Liver (tissue), 9 donors: ENCODE results near the gene ASF1B. TPM values are rescaled to one million over a fixed set of nuclear protein-coding genes. Genes with fewer than 3 reads are reported as not detected.

Experiments
- DNase-seq: peaks from one replicate; pipeline ENCODE4 v3.0.0-alpha.2; 2017; ENCODE audit warnings: low spot score
- H3K27ac ChIP-seq, 2 donors: one replicate each; pipeline ENCODE4 v1.7.0; 2013; ENCODE audit warnings: inconsistent platforms in 2 of 2, low read length in 2 of 2, control low read depth in 1 of 2, low read depth in 1 of 2, mild to moderate bottlenecking in 1 of 2
- H3K27me3 ChIP-seq, 4 donors: one replicate each; pipeline versions ENCODE4 v1.6.1 to v1.7.0; 2013; ENCODE audit warnings: low read length in 3 of 4, inconsistent platforms in 1 of 4, mild to moderate bottlenecking in 1 of 4, moderate library complexity in 1 of 4; ENCODE audit not compliant: control insufficient read depth in 4 of 4, insufficient read depth in 4 of 4
- H3K36me3 ChIP-seq, 4 donors: one replicate each; pipeline versions ENCODE4 v1.6.1 to v1.7.0; 2013; ENCODE audit warnings: low read length in 3 of 4, mild to moderate bottlenecking in 3 of 4, low read depth in 1 of 4, moderate library complexity in 1 of 4; ENCODE audit not compliant: control insufficient read depth in 4 of 4, insufficient read depth in 3 of 4
- H3K4me1 ChIP-seq, 4 donors: one replicate each; pipeline versions ENCODE4 v1.6.1 to v1.7.0; 2013; ENCODE audit warnings: low read length in 3 of 4, mild to moderate bottlenecking in 3 of 4, moderate library complexity in 1 of 4; ENCODE audit not compliant: control insufficient read depth in 4 of 4, insufficient read depth in 4 of 4
- H3K4me3 ChIP-seq, 3 donors: one replicate each; pipeline versions ENCODE4 v1.6.1 to v1.7.0; 2013; ENCODE audit warnings: low read length in 3 of 3, control low read depth in 1 of 3, low read depth in 1 of 3, mild to moderate bottlenecking in 1 of 3
- H3K9ac ChIP-seq, 2 donors: one replicate each; pipeline ENCODE4 v1.7.0; 2013; ENCODE audit warnings: low read length in 2 of 2, mild to moderate bottlenecking in 2 of 2, moderate library complexity in 2 of 2, control low read depth in 1 of 2, low read depth in 1 of 2
- H3K9me3 ChIP-seq, 4 donors: one replicate each; pipeline versions ENCODE4 v1.6.1 to v1.7.0; 2013; ENCODE audit warnings: low read length in 3 of 4; ENCODE audit not compliant: control insufficient read depth in 4 of 4
- CTCF ChIP-seq: fragments of 150-350 bp; IDR thresholded peaks from 2 replicates; pipeline ENCODE4 v1.5.1; 2017; ENCODE audit warnings: improper control_type of control experiment, low read depth, low read length; ENCODE audit not compliant: missing input control
- FOXA1 ChIP-seq: IDR thresholded peaks from 2 replicates; pipeline ENCODE4 v1.6.1; 2016; ENCODE audit warnings: antibody characterized with exemption
- FOXA2 ChIP-seq: IDR thresholded peaks from 2 replicates; pipeline ENCODE4 v1.6.1; 2016; ENCODE audit warnings: antibody characterized with exemption
- HNF4A ChIP-seq, 2 donors: conservative IDR thresholded peaks; 2 replicates each; pipeline ENCODE4 v1.6.1; 2016; ENCODE audit warnings: antibody characterized with exemption in 2 of 2, mild to moderate bottlenecking in 2 of 2
- HNF4G ChIP-seq: IDR thresholded peaks from 2 replicates; pipeline ENCODE4 v1.6.1; 2016; ENCODE audit warnings: antibody characterized with exemption
- JUND ChIP-seq, 2 donors: IDR thresholded peaks; 2 replicates each; pipeline ENCODE4 v1.6.1; 2016; ENCODE audit warnings: antibody characterized with exemption in 2 of 2
- MAX ChIP-seq: IDR thresholded peaks from 2 replicates; pipeline ENCODE4 v1.6.1; 2016; ENCODE audit warnings: antibody characterized with exemption
- NR2F2 ChIP-seq: IDR thresholded peaks from 2 replicates; pipeline ENCODE4 v1.6.1; 2016; ENCODE audit warnings: antibody characterized with exemption
- RAD21 ChIP-seq, 2 donors: IDR thresholded peaks; 2 replicates each; pipeline ENCODE4 v1.6.1; 2016; ENCODE audit warnings: antibody characterized with exemption in 2 of 2, mild to moderate bottlenecking in 2 of 2
- REST ChIP-seq: IDR thresholded peaks from 2 replicates; pipeline ENCODE4 v1.6.1; 2016; ENCODE audit warnings: antibody characterized with exemption, mild to moderate bottlenecking
- RXRA ChIP-seq, 2 donors: IDR thresholded peaks; 2 replicates each; pipeline ENCODE4 v1.6.1; 2017 to 2018; ENCODE audit warnings: antibody characterized with exemption in 2 of 2, mild to moderate bottlenecking in 1 of 2
- SP1 ChIP-seq: IDR thresholded peaks from 2 replicates; pipeline ENCODE4 v1.6.1; 2018; ENCODE audit warnings: antibody characterized with exemption, mild to moderate bottlenecking
- TAF1 ChIP-seq: conservative IDR thresholded peaks from 2 replicates; pipeline ENCODE4 v1.6.1; 2016; ENCODE audit warnings: antibody characterized with exemption, mild to moderate bottlenecking
- YY1 ChIP-seq: IDR thresholded peaks from 2 replicates; pipeline ENCODE4 v1.6.1; 2016; ENCODE audit warnings: antibody characterized with exemption, mild to moderate bottlenecking
- WGBS: extraction: QIAGEN DNeasy Blood & Tissue Kit; methylation state at CpG from one replicate; pipeline ENCODE4 v1.1.7; 2013; 5-methylcytosine and 5-hydroxymethylcytosine counted together
- polyA plus RNA-seq, 2 donors: library from polyadenylated mRNA; stranded (reverse) in 1 of 2; unstranded in 1 of 2; fragments of 200-250 nt in 1 of 2; fragments of >200 nt in 1 of 2; fragmentation: Nextera tagmentation in 1 of 2; extraction: Ambion mirVana in 1 of 2; gene quantifications; one replicate each; pipeline versions ENCODE4 v1.2.1 to v1.2.3, GENCODE V29; 2013 to 2015
- total RNA-seq, 2 donors: library from RNA; depleted of rRNA; stranded (reverse); fragments of >200 nt; gene quantifications; one replicate each; pipeline ENCODE4 v1.2.3, GENCODE V29; 2014
- donor health status: healthy.
- donor health status: healthy.
- donor health status: healthy.
- donor health status: healthy.
- donor health status: healthy.

Gene ASF1B
- total and polyA plus RNA-seq, 4 donors: 0.25 to 20.5 (median 1.6) TPM

- Histone ChIP-seq H3K36me3 (no peaks in the 10 kb centered on the region), H3K27ac (no peak overlapping the region), H3K4me3 (no peak overlapping the region), H3K4me1 (peaks cover 0 to 7% (median 0%) of the 10 kb centered on the region in 4 donors), H3K9ac (no peak overlapping the region), H3K9me3 (no peaks in the 10 kb centered on the region), H3K27me3 (no peaks in the 10 kb centered on the region)
- DNase-seq: no peak
- TF ChIP-seq TAF1 (no peak), JUND (IDR thresholded peaks at IDR 0.05) (no peak), FOXA2 (no peak), REST (no peak), HNF4G (no peak)
- 84% methylated on average over 16 of the region's 16 CpGs for whole genome bisulfite sequencing
These were observed 28.5 kb upstream of the ASF1B start for GRCh38 chr19:14164724-14165493.

GRCh38 chr19:14164082-14164481 is 27.7 kb upstream of the ASF1B start:
- TF ChIP-seq TAF1 (no peak), RAD21 (IDR thresholded peaks at IDR 0.05) (no peak), JUND (IDR thresholded peaks at IDR 0.05) (no peak), RXRA (IDR thresholded peaks at IDR 0.05) (no peak), CTCF (no peak), MAX (no peak), HNF4A (conservative IDR thresholded peaks at IDR 0.05) (no peak), REST (no peak), HNF4G (no peak), YY1 (no peak), NR2F2 (no peak), SP1 (no peak), FOXA1 (no peak)
- Histone ChIP-seq H3K27ac (no peak overlapping the region), H3K36me3 (no peaks in the 10 kb centered on the region), H3K9me3 (no peaks in the 10 kb centered on the region), H3K4me3 (no peak overlapping the region), H3K27me3 (no peaks in the 10 kb centered on the region), H3K4me1 (peaks cover 0 to 7% (median 0%) of the 10 kb centered on the region in 4 donors), H3K9ac (no peak overlapping the region)
- no peak for DNase-seq
- WGBS: 71% methylated on average over 11 of the region's 11 CpGs
